Esophagus squamous epithelium (tissue), 4 donors: ENCODE data around the gene SREBF2.

Source experiments
- CTCF ChIP-seq, 6 experiments: fragments of 450-650 bp in 4 of 6; fragments of 200-600 bp in 2 of 6; sonication (generic) in 2 of 6; IDR thresholded peaks; one replicate each; pipeline ENCODE4 v1.5.1; 2016 to 2019; ENCODE audit warnings: antibody characterized with exemption in 6 of 6, mild to moderate bottlenecking in 4 of 6, moderate library complexity in 4 of 6
- POLR2A ChIP-seq, 4 donors: fragments of 450-650 bp; IDR thresholded peaks; one replicate each; pipeline ENCODE4 v1.6.1; 2017; ENCODE audit warnings: antibody characterized with exemption in 4 of 4, mild to moderate bottlenecking in 4 of 4, moderate library complexity in 3 of 4

- TF ChIP-seq CTCF (IDR thresholded peaks at IDR 0.05) (no peak), POLR2A (IDR thresholded peaks at IDR 0.05) (no peak)
Measured at GRCh38 chr22:41920271-41920976, 87.5 kb downstream of the SREBF2 start.
